ENCODE measurements around the gene SMIM12. TPM values are rescaled to one million over a fixed set of nuclear protein-coding genes. Genes with fewer than 3 reads are reported as not detected.

SMIM12 gene, protein sequence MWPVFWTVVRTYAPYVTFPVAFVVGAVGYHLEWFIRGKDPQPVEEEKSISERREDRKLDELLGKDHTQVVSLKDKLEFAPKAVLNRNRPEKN
- total RNA-seq: 23.2 and 27.6 TPM in 2 replicates

DNA sequence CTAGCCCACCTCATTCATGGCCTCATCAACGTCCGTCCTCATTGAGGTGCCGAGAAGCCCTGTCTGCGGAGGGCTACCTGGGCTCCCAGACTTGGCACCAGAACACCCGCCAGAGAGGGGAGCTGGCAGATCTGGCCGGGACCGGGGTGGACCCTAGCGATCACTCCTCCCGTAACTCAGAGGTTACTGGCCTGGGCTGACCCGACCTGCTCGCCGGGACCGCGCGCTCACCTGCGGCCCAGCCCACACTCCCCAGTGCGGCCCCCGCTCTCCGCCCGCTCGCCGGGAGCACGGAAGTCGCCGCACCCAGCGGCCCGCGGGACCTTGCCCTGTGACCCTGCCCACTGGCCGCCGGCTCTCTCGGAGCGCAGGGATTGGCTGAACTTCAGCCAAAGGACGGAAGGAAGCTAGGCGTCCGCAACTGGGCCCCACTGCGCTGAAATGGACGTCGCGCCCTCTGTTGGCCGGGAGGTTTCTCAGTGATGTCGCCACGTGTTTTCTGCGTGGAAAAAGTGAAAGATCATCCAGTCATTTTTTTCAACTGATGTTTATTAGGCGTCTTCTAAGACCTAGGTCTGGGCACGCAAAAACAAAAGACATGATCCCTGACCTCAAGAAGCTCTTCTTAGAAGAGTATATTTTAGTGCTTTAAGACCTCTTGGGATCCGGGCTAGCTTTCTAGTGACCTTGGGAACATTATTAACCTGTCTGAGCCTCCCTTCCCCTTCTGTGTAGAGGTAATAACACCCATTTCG is at the start of gene SMIM12:
Gene SMIM12, minus strand, starts transcription at position 304 of the 755 bp plus-strand sequence. CDS start 3,772 bp downstream, outside the sequence.

Other genes with a start within 250 kb of the SMIM12 start
- 54.4 and 77.9 TPM in 2 replicates for gene GJB5, start 104.7 kb downstream of the SMIM12 start, total RNA-seq
- gene GJB4, start 100.0 kb downstream of the SMIM12 start, total RNA-seq: 12.3 and 17.4 TPM in 2 replicates
- gene GJB3, start 78.5 kb downstream of the SMIM12 start, total RNA-seq: 113 and 120 TPM in 2 replicates
- not detected in 2 replicates for gene GJA4, start 66.8 kb downstream of the SMIM12 start, total RNA-seq
- under 0.01 TPM in 1 of 2 replicates, not detected in the other for gene DLGAP3, start 69.9 kb upstream of the SMIM12 start, total RNA-seq
- 4.1 and 12.9 TPM in 2 replicates for gene TMEM35B, start 125.6 kb upstream of the SMIM12 start, total RNA-seq
- gene ZMYM6, start 172.2 kb upstream of the SMIM12 start, total RNA-seq: 17.8 and 21.4 TPM in 2 replicates
- 32.5 and 34.9 TPM in 2 replicates for gene ZMYM1, start 219.6 kb upstream of the SMIM12 start, total RNA-seq

Measured in nasal cavity respiratory epithelium epithelial cell of viscerocranial mucosa (primary cell).